Upper lobe of left lung (tissue), 6 donors: ENCODE data around the gene CIB1. TPM values are rescaled to one million over a fixed set of nuclear protein-coding genes. Genes with fewer than 3 reads are reported as not detected.

Source experiments
- ATAC-seq, 2 donors: fragments of 200-7000 bp; cut with Tn5 transposase; one replicate each; pipeline ENCODE4 v1.9.1; 2022; ENCODE audit warnings: mild to moderate bottlenecking in 2 of 2, moderate library complexity in 2 of 2; ENCODE audit not compliant: low FRiP score in 2 of 2
- DNase-seq, 2 donors: peaks; one replicate each; pipeline ENCODE4 v3.0.0-alpha.2; 2019 to 2020
- H3K27ac ChIP-seq, 4 donors: fragments of 200-600 bp; sonication (generic); one replicate each; pipeline ENCODE4 v1.5.1; 2016 to 2019
- H3K27me3 ChIP-seq, 4 donors: fragments of 200-600 bp; sonication (generic); one replicate each; pipeline ENCODE4 v1.5.1; 2017 to 2019
- H3K36me3 ChIP-seq, 4 donors: fragments of 200-600 bp; sonication (generic); one replicate each; pipeline ENCODE4 v1.5.1; 2016 to 2019
- H3K4me1 ChIP-seq, 4 donors: fragments of 200-600 bp; sonication (generic); one replicate each; pipeline ENCODE4 v1.5.1; 2018 to 2019
- H3K4me3 ChIP-seq, 4 donors: fragments of 200-600 bp; sonication (generic); one replicate each; pipeline ENCODE4 v1.5.1; 2017 to 2019; ENCODE audit warnings: mild to moderate bottlenecking in 2 of 4, moderate library complexity in 1 of 4
- H3K9me3 ChIP-seq, 4 donors: fragments of 200-600 bp; sonication (generic); one replicate each; pipeline ENCODE4 v1.5.1; 2018 to 2019
- CTCF ChIP-seq, 6 experiments: fragments of 450-650 bp in 4 of 6; fragments of 200-600 bp in 2 of 6; sonication (generic) in 2 of 6; IDR thresholded peaks; one replicate each; pipeline ENCODE4 v1.5.1; 2016 to 2019; ENCODE audit warnings: antibody characterized with exemption in 6 of 6
- EP300 ChIP-seq, 4 donors: sonication (generic); formaldehyde crosslinking; IDR thresholded peaks; one replicate each; pipeline ENCODE4 v1.5.1; 2017; ENCODE audit warnings: antibody characterized with exemption in 4 of 4, control low read depth in 2 of 4
- POLR2A ChIP-seq, 4 donors: fragments of 450-650 bp; IDR thresholded peaks; one replicate each; pipeline ENCODE4 v1.5.1; 2016 to 2017; ENCODE audit warnings: antibody characterized with exemption in 4 of 4, mild to moderate bottlenecking in 2 of 4
- POLR2AphosphoS5 ChIP-seq, 2 donors: sonication (generic); formaldehyde crosslinking; IDR thresholded peaks; one replicate each; pipeline ENCODE4 v1.5.1; 2017; ENCODE audit warnings: antibody characterized with exemption in 2 of 2
- WGBS, 2 donors: methylation state at CpG; one replicate each; pipeline ENCODE4 v1.1.5; 2017 to 2018; 5-methylcytosine and 5-hydroxymethylcytosine counted together
- total RNA-seq, 6 donors: library from RNA; depleted of rRNA in 4 of 6; stranded (reverse); fragments of >200 nt in 4 of 6; gene quantifications; one replicate each; pipeline versions ENCODE4 v1.1.0 to v1.2.1, GENCODE V29; 2016 to 2021
- donor health status: DM: no; HTN: no; CAD: no; lungs with moderate emphysema.
- donor health status: DM: no; HTN: yes; CAD: no; lungs with severe emphysema.

CIB1 gene
- total RNA-seq, 6 donors from 2014 or later = 40.9 to 89.6 (median 75.5) TPM

DNA sequence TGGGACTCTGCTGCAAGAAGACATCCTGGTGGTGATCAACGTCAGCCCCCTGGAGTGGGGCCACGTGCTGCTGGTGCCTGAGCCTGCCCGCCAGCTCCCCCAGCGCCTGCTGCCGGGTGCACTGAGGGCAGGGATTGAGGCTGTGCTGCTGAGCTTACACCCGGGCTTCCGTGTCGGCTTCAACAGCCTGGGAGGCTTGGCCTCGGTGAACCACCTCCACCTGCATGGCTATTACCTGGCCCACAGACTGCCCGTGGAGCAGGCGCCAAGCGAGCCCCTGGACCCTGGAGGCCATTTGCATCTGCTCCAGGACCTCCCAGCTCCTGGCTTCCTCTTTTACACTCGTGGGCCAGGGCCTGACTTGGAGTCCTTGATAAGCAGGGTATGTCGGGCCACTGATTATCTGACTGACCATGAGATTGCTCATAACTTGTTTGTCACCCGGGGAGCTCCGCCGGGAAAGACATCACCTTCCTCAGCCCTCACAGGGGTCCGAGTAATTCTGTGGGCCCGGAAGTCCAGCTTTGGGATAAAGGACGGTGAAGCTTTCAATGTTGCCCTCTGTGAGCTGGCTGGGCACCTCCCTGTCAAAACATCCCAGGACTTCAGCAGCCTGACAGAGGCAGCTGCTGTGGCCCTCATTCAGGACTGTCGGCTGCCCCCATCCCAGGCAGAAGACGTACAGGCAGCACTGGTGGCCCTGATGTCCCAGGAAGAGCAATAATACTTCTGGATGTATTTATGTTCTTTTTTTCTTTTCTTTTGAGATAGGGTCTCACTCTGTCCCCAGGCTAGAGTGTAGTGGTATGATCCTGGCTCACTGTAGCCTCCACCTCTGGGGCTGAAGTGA is 7.8 kb upstream of the CIB1 start:
- Histone ChIP-seq H3K9me3 (no peaks in the 10 kb centered on the region), H3K27me3 (no peaks in the 10 kb centered on the region), H3K4me1 (no peaks in the 10 kb centered on the region), H3K4me3 (no peak overlapping the region), H3K27ac (no peak overlapping the region), H3K36me3 (peaks cover 3 to 34% (median 23%) of the 10 kb centered on the region in 4 donors)
- no peak for TF ChIP-seq CTCF (IDR thresholded peaks at IDR 0.05)
- no peak for TF ChIP-seq POLR2A (IDR thresholded peaks at IDR 0.05)
- DNase-seq (no peak), ATAC-seq (peak in 1 of 2 donors; percentile 16)
- WGBS, 2 donors = 80 to 90% methylated on average over 12 to 19 of the region's 22 CpGs

GRCh38 chr15:90240856-90241255 is 7.1 kb upstream of the CIB1 start:
- Histone ChIP-seq H3K4me3 (no peak overlapping the region), H3K27ac (no peak overlapping the region), H3K27me3 (no peaks in the 10 kb centered on the region), H3K36me3 (peaks cover 3 to 34% (median 23%) of the 10 kb centered on the region in 4 donors), H3K9me3 (no peaks in the 10 kb centered on the region), H3K4me1 (no peaks in the 10 kb centered on the region)
- ATAC-seq = no peak
- no peak for DNase-seq
- WGBS, 2 donors = 95 to 97% methylated on average over 8 of the region's 8 CpGs
- TF ChIP-seq POLR2AphosphoS5 (IDR thresholded peaks at IDR 0.05) (no peak), CTCF (IDR thresholded peaks at IDR 0.05) (no peak), EP300 (IDR thresholded peaks at IDR 0.05) (no peak)

- H3K4me1 ChIP-seq = peaks cover 2 to 11% (median 8%) of the 10 kb centered on the region in 4 donors
- H3K27me3 ChIP-seq = no peaks in the 10 kb centered on the region
- DNase-seq (no peak), ATAC-seq (no peak)
- no peak overlapping the region for H3K4me3 ChIP-seq
- H3K36me3 ChIP-seq = peaks cover 3 to 34% (median 23%) of the 10 kb centered on the region in 4 donors
- no peak overlapping the region for H3K27ac ChIP-seq
- TF ChIP-seq CTCF (IDR thresholded peaks at IDR 0.05) (no peak), POLR2AphosphoS5 (IDR thresholded peaks at IDR 0.05) (no peak), EP300 (IDR thresholded peaks at IDR 0.05) (no peak), POLR2A (IDR thresholded peaks at IDR 0.05) (no peak)
- WGBS, 2 donors = 87 to 89% methylated on average over 3 of the region's 3 CpGs
- no peaks in the 10 kb centered on the region for H3K9me3 ChIP-seq
Measured at GRCh38 chr15:90239371-90239770, 5.6 kb upstream of the CIB1 start.

- Histone ChIP-seq H3K27me3 (no peaks in the 10 kb centered on the region), H3K27ac (peak within 1 kb of the TSS; percentile 89 to 97 (median 94)), H3K9me3 (no peaks in the 10 kb centered on the region), H3K36me3 (peaks cover 0 to 47% (median 26%) of the 10 kb centered on the region in 4 donors), H3K4me3 (peak within 1 kb of the TSS; percentile 62 to 99 (median 74)), H3K4me1 (peaks cover 28 to 46% (median 42%) of the 10 kb centered on the region in 4 donors)
- 4 to 10% methylated on average over 17 to 47 of the region's 49 CpGs for WGBS, 2 donors
- no peak for ATAC-seq
- DNase-seq = no peak
- TF ChIP-seq EP300 (IDR thresholded peaks at IDR 0.05) (no peak), POLR2AphosphoS5 (IDR thresholded peaks at IDR 0.05) (peak; percentile 78 to 85), CTCF (IDR thresholded peaks at IDR 0.05) (peak in 1 of 6 experiments; percentile 11), POLR2A (IDR thresholded peaks at IDR 0.05) (peak in 3 of 4 donors; percentile 37 to 86 (median 77))
Measured at GRCh38 chr15:90234096-90234988, 601 bp upstream of the CIB1 start, which contains the start of gene GDPGP1. Gene GDPGP1, plus strand, starts transcription at chr15:90234209. Its CDS starts 6,700 bp downstream, at chr15:90240909.
